Measurements from ENCODE around the gene PFKL. TPM values are rescaled to one million over a fixed set of nuclear protein-coding genes. Genes with fewer than 3 reads are reported as not detected.

The PFKL gene
- polyA plus RNA-seq, 1 donor (not counting 4 experiments of a cell fraction or from before 2014, with no cell fraction given): 46.6 TPM

DNA sequence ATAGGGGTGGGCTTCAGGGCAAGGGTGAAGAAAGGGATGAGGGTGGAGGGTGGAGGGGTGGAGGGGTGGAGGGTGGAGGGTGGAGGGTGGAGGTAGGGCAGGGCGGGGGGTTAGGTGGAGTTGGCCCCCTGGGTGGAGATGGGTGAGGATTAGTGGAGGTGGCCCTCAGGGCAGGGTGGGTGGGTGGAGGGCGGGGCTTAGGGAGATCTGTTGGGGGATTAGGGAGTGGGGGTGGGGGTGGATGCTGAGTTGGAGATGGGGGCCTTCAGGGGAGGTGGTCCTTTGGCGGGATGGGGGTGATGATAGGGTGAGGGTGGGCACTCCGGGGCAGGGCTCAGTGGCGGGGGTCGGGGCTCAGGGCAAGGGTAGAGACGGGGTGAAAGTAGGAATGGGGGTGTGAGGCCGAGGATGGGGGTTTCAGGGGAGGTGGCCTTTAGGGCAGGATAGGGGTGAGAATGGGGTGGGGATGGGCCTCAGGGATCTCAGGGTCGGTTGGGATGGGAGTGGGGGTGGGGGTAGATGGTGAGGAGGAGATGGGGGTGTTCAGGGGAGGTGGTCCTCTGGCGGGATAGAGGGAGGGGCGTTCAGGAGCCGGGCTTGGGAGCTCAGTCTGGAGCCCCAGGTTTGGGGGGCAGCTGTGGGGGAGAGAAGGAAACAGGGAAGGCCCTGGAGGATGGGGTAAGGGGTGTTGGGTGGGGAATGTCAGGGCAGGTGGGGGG lies 37.4 kb upstream of the PFKL start:
- H3K27me3 ChIP-seq (ENCODE audit: control insufficient read depth, extremely low read depth, insufficient read depth, low read length): peaks cover 27% of the 10 kb centered on the region
- no peak overlapping the region for H3K4me3 ChIP-seq (ENCODE audit: control insufficient read depth in 2 of 3, extremely low read depth in 1 of 3, insufficient read depth in 2 of 3, low read depth in 1 of 3, low read length in 3 of 3)
- H3K4me2 ChIP-seq (ENCODE audit: control insufficient read depth, extremely low read depth, insufficient read depth, low read depth, low read length): no peak overlapping the region
- no peaks in the 10 kb centered on the region for H4K20me1 ChIP-seq (ENCODE audit: control insufficient read depth, extremely low read depth, insufficient read depth, low read length)
- FAIRE-seq (no peak), DNase-seq (ENCODE audit: low read depth, low spot score) (no peak)
- H3K36me3 ChIP-seq (ENCODE audit: control insufficient read depth in 2 of 2, extremely low read depth in 1 of 2, insufficient read depth in 2 of 2, low read length in 2 of 2): no peaks in the 10 kb centered on the region
- H3K9ac ChIP-seq (ENCODE audit: control insufficient read depth, extremely low read depth, insufficient read depth, low read length): no peak overlapping the region
- H3K9me1 ChIP-seq (ENCODE audit: control insufficient read depth, extremely low read depth, insufficient read depth, low read length): no peaks in the 10 kb centered on the region
- no peaks in the 10 kb centered on the region for H3K79me2 ChIP-seq (ENCODE audit: control insufficient read depth, insufficient read depth, low read length)
- dilution Hi-C loops (cut with MboI; ENCODE audit: extremely low pct_ligation_motif_present, low sequenced_read_pairs): no loop called here
- H2AFZ ChIP-seq (ENCODE audit: control insufficient read depth, low read length): no peak overlapping the region
- H3K27ac ChIP-seq (ENCODE audit: control insufficient read depth, insufficient read depth, low read length): no peak overlapping the region
- no peaks in the 10 kb centered on the region for H3K9me3 ChIP-seq (ENCODE audit: control insufficient read depth, low read depth, low read length)
- no peak for TF ChIP-seq EZH2 (IDR thresholded peaks at IDR 0.05; ENCODE audit: low read length)
- TF ChIP-seq, protein P1, sequence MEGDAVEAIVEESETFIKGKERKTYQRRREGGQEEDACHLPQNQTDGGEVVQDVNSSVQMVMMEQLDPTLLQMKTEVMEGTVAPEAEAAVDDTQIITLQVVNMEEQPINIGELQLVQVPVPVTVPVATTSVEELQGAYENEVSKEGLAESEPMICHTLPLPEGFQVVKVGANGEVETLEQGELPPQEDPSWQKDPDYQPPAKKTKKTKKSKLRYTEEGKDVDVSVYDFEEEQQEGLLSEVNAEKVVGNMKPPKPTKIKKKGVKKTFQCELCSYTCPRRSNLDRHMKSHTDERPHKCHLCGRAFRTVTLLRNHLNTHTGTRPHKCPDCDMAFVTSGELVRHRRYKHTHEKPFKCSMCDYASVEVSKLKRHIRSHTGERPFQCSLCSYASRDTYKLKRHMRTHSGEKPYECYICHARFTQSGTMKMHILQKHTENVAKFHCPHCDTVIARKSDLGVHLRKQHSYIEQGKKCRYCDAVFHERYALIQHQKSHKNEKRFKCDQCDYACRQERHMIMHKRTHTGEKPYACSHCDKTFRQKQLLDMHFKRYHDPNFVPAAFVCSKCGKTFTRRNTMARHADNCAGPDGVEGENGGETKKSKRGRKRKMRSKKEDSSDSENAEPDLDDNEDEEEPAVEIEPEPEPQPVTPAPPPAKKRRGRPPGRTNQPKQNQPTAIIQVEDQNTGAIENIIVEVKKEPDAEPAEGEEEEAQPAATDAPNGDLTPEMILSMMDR (optimal IDR thresholded peaks at IDR 0.05 in 1 of 3, IDR thresholded peaks at IDR 0.05 in 1 of 3, conservative IDR thresholded peaks at IDR 0.05 in 1 of 3; ENCODE audit: extremely low read depth in 1 of 3, insufficient read depth in 2 of 3, low read length in 3 of 3): no peak
- H3K4me1 ChIP-seq (ENCODE audit: control insufficient read depth, extremely low read depth, insufficient read depth, low read length): no peaks in the 10 kb centered on the region

DNA sequence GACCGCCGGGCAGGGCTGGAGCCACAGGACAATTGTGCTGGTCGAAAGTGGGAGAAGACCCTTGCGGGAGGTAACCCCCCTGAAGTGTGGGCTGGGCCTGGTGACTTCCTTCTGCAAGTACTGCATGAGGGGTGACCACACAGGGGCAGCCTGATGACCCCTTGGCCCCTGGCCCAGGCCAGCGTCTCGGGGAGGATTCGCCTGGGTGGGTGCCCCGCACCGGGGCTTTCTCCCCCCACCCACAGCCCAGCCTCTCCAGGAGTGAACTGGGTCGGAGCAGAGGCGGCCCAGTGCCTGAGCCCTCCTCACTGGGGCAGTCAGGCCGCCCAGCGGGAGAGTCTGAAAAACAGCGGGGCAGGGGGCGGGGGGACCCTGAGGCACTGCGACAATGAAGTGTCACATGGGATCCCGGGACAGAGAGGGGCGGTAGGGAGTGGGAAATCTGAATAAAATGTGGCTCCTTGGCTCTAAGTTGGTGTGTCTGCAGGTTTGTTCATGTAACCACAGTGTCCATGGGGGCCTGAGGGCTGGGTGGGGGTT lies 36.6 kb upstream of the PFKL start:
- FAIRE-seq (no peak), DNase-seq (ENCODE audit: low read depth, low spot score) (no peak)
- dilution Hi-C loops (cut with MboI; ENCODE audit: extremely low pct_ligation_motif_present, low sequenced_read_pairs): no loop called here
- Histone ChIP-seq H3K79me2 (ENCODE audit: control insufficient read depth, insufficient read depth, low read length) (no peaks in the 10 kb centered on the region), H3K27ac (ENCODE audit: control insufficient read depth, insufficient read depth, low read length) (no peak overlapping the region), H3K9me1 (ENCODE audit: control insufficient read depth, extremely low read depth, insufficient read depth, low read length) (no peaks in the 10 kb centered on the region), H3K4me3 (ENCODE audit: control insufficient read depth in 2 of 3, extremely low read depth in 1 of 3, insufficient read depth in 2 of 3, low read depth in 1 of 3, low read length in 3 of 3) (no peak overlapping the region), H2AFZ (ENCODE audit: control insufficient read depth, low read length) (no peak overlapping the region), H4K20me1 (ENCODE audit: control insufficient read depth, extremely low read depth, insufficient read depth, low read length) (no peaks in the 10 kb centered on the region), H3K4me1 (ENCODE audit: control insufficient read depth, extremely low read depth, insufficient read depth, low read length) (no peaks in the 10 kb centered on the region), H3K9me3 (ENCODE audit: control insufficient read depth, low read depth, low read length) (no peaks in the 10 kb centered on the region), H3K27me3 (ENCODE audit: control insufficient read depth, extremely low read depth, insufficient read depth, low read length) (peaks cover 25% of the 10 kb centered on the region), H3K4me2 (ENCODE audit: control insufficient read depth, extremely low read depth, insufficient read depth, low read depth, low read length) (no peak overlapping the region), H3K36me3 (ENCODE audit: control insufficient read depth in 2 of 2, extremely low read depth in 1 of 2, insufficient read depth in 2 of 2, low read length in 2 of 2) (no peaks in the 10 kb centered on the region), H3K9ac (ENCODE audit: control insufficient read depth, extremely low read depth, insufficient read depth, low read length) (no peak overlapping the region)
- TF ChIP-seq, protein P1 (optimal IDR thresholded peaks at IDR 0.05 in 1 of 3, IDR thresholded peaks at IDR 0.05 in 1 of 3, conservative IDR thresholded peaks at IDR 0.05 in 1 of 3; ENCODE audit: extremely low read depth in 1 of 3, insufficient read depth in 2 of 3, low read length in 3 of 3): no peak
- no peak for TF ChIP-seq EZH2 (IDR thresholded peaks at IDR 0.05; ENCODE audit: low read length)

All from keratinocyte (primary cell).